VCaP (cell line): ENCODE measurements around the gene SV2C.
A peak's percentile ranks its signal among the peaks of the same experiment; 100 is the strongest.

Experiments used
- H3K27ac ChIP-seq: fragments of 450-650 bp; 2 replicates; pipeline ENCODE4 v1.5.1; 2017
- TF ChIP-seq, protein P1 (sequence below): fragments of 450-650 bp; conservative IDR thresholded peaks from 2 replicates; pipeline ENCODE4 v1.5.1; 2017; ENCODE audit warnings: mild to moderate bottlenecking, moderate library complexity

SV2C gene

GRCh38 chr5:76196886-76197489 is 113.8 kb downstream of the SV2C start:
- H3K27ac ChIP-seq, result no peak overlapping the region
- TF ChIP-seq, protein P1, sequence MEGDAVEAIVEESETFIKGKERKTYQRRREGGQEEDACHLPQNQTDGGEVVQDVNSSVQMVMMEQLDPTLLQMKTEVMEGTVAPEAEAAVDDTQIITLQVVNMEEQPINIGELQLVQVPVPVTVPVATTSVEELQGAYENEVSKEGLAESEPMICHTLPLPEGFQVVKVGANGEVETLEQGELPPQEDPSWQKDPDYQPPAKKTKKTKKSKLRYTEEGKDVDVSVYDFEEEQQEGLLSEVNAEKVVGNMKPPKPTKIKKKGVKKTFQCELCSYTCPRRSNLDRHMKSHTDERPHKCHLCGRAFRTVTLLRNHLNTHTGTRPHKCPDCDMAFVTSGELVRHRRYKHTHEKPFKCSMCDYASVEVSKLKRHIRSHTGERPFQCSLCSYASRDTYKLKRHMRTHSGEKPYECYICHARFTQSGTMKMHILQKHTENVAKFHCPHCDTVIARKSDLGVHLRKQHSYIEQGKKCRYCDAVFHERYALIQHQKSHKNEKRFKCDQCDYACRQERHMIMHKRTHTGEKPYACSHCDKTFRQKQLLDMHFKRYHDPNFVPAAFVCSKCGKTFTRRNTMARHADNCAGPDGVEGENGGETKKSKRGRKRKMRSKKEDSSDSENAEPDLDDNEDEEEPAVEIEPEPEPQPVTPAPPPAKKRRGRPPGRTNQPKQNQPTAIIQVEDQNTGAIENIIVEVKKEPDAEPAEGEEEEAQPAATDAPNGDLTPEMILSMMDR, result no peak

DNA sequence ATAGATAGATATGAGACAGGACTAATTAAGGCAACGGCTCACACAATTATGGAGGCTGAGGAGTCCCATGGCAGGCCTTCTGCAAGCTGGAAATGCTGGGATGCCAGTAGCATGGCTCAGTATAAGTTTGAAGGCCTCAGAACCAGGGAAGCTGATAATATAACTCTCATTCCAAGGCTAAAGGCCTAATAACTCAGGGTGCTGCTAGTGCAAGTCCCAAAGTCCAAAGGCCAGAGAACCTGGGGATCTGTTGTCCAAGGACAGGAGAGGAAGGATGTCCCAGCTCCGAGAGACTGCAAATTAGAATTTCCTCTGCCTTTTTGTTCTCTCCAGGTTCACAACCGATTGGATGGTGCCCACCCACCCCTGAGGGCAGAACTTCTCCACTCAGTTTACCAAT is 114.5 kb downstream of the SV2C start:
- TF ChIP-seq, protein P1, result no peak
- no peak overlapping the region for H3K27ac ChIP-seq

GRCh38 chr5:76199336-76200318 is 116.4 kb downstream of the SV2C start:
- TF ChIP-seq, protein P1, result no peak
- H3K27ac ChIP-seq, result no peak overlapping the region

GRCh38 chr5:76202182-76202581 is 119.0 kb downstream of the SV2C start:
- no peak overlapping the region for H3K27ac ChIP-seq
- TF ChIP-seq, protein P1, result no peak

- H3K27ac ChIP-seq, result peak overlapping the region; percentile 67
- TF ChIP-seq, protein P1, result no peak
These were observed 121.0 kb downstream of the SV2C start for GRCh38 chr5:76204191-76204590.

GRCh38 chr5:76204713-76205112 is 121.5 kb downstream of the SV2C start:
- TF ChIP-seq, protein P1, result no peak
- peak overlapping the region; percentile 67 for H3K27ac ChIP-seq

DNA sequence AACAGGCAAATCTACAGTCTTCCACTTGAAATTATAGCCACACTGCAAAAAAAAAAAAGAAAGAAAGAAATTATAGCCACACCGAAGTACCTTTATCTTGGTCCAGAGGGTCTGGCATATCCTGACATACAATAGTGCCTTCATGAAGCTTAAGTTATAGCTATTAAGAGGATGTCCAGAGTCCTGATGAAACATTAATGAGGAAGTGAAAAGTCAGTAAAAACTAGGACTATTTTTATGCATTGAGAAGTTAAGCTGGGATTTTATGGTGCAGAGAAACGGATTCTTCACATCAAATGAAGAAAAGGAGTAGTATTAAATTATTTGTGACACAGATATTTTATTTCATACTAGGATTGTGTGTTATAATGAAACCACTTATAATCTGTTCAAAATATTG is 123.9 kb downstream of the SV2C start:
- H3K27ac ChIP-seq, result no peak overlapping the region
- TF ChIP-seq, protein P1, result no peak
